Cerebellar cortex (tissue), 1 donor: Measurements from ENCODE around the gene TOMM34.

Source experiments
- DNase-seq: peaks from one replicate; pipeline ENCODE4 v3.0.0-alpha.2; 2015; ENCODE audit warnings: low spot score

TOMM34 gene

DNA sequence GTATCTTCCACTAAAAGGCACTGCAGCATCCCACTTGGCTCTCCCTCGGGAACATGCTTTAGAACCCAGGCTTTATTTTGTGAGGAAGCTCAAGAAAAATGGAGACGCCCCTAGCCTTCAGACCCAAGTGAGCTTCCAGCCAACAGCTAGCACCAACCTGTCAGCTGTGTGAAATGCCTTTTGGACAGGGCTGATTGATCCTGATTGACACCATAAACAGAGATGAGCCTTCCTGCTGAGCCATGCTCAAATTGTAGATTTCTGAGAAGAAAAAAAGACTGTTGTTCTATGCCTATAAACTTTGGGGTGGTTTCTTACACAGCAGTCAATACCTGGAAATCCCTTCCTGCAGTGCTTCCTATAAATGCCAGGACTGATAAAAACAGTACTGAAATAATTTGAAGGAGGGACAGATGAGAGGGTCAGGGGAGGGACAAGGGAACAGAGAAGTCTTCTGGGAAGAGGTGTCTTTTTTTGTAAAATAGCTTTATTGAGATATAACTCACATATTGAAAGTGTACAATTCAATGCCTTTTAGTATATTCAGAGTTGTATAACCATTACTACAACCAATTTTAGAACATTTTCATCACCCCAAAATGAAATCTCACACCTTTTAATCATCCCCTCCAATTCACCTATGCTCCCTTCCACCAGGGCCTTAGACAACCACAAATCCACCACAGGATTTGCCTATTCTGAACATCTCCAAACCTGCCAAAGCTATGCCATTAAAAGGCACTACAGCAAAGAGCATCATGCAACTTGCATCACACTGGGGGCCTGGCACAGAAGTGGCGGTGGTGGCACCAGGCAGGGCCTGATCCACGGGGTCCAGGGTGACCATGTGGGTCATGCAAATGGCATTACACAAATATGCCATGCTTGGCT lies 3.4 kb upstream of the TOMM34 start:
- no peak for DNase-seq

DNA sequence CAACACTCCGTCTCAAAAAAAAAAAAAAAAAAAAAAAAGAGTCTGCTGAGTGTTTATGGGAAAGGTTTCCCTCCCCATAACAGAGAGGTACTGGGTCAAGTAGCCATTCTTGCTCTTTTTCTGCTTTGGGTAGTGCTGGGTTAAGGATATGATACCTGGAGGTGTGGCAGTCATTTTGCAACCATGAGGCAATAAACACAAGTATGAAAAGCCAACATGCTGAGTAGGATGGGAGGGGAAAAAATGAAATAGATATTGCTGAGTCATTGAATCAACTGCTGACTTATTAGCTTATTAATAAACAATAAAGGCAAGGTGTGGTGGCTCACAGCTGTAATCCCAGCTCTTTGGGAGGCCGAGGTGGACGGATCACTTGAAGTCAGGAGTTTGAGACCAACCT lies 2.3 kb upstream of the TOMM34 start:
- no peak for DNase-seq

DNA sequence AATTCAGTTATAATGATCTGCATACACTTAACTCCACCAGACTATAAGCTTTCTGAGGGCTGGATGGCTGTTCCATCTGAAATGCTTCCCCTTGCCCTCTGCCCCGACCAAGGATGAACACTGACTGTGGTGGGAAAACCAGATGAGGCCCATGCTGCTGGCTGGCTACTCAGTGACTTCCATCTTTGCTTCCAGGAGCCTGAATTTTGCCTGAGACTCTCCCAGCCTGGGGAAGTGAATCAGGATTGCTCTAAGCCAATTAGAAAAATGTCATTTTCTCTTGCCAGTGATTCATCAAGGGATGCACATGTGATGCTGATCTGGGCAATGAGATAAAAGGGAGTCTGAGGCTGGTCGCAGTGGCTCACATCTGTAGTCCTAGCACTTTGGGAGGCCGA lies 1.7 kb upstream of the TOMM34 start:
- DNase-seq, result no peak

DNA sequence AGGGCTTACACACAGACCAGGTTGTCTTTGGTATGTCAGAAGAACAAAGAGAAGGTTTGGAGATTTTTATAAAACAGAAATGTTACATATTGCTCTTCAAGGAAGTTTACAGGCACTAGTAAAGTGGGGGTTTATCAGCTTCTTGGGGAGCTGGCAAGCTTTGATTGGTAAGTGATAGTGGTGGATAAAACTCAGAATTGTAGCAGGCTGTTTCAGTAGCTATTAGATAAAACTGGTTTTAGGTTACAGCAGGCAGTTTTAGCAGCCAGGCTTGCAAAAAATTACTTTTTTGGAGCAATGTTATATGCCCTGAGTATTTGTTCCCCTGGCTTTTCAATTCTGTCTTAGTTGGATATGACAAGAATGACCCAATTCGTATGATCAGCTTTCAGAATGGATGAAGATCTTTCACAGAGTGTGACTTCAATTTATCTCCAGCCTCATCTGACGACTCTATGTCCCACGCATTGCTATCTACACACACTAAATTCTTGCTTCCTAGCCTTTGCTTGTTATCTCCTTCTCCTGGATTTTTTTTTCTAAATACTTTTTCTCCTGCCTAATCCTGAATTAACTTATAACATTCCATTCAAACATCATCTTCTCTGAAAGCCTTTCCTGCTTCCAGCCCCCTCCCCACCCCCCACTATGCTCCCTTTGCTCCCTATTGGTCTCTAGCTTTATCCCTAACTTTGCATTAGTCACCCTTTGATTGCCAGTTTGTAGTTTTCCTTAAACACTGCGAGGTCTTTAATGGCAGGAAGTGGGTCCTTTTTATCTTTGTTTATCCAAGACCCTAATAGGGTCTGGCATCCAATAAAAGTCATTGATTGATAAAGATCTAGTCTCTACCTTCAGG lies 1.0 kb upstream of the TOMM34 start:
- no peak for DNase-seq

DNA sequence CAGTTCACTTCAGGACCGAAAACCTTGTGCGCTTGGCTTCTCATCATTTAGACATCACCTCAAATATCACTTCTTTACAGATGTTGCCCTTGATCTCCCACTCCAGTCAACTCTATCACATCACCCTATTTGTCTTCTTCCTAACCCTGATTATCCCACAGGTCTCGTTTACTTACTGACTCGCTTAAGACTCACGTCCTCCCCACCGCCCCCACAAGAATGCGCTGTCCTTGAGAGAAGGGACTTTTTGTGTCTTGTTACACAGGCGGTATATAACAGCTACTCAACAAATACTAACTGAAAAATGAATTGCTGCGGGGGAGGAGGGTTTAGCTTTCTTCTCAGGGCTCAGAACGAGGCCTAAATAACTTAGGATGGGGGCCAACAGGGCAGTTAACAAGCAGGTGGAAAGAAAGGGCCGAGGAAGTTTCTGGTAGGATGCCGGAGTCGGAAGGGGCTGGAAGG lies 527 bp downstream of the TOMM34 start:
- DNase-seq, result peak; percentile 32

DNA sequence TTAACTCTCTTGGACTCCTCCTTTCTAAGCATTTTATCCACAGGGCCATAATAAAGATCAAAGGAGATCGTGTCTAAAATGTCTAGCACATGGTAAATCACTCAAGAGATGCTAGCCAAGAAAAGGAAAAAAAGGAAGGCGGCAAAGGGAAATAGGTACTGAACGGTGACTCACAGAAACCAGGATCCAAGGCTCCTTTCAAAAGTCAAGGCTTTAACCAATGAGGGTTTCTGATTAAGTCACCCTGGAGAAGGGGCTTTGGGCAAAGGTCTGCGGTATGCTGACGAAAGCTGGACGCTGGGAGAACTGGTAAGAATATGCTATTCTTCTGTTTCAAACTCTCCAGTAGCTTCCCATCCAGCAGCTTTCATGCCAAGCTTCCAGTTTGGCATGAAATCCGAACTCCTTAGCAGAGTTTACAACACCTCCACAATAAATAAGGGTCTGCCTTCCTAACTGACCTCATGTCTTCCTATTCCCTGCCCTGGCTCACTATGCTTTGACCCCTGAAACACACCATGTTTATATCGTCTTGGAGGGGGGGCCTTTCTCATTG lies 1.0 kb downstream of the TOMM34 start:
- DNase-seq, result no peak

DNA sequence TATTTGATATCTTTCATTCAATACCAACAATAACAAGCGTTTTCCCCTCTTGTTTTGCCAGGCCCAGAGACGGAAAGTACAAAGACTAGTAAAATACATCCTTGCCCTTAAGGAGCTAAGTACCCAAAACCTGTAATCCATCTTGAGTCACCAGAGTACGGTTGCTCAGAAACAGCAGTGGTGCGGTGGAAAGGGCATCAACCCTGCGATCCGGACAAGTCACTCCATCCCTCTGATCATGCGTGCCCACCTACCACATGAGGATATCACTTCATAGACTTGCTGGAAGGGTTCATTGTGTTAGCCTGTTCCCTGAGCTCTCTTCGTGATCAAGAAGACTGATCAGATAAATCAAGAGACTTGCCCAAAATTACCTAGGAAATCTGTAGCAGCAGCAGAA lies 1.9 kb downstream of the TOMM34 start:
- DNase-seq, result no peak

DNA sequence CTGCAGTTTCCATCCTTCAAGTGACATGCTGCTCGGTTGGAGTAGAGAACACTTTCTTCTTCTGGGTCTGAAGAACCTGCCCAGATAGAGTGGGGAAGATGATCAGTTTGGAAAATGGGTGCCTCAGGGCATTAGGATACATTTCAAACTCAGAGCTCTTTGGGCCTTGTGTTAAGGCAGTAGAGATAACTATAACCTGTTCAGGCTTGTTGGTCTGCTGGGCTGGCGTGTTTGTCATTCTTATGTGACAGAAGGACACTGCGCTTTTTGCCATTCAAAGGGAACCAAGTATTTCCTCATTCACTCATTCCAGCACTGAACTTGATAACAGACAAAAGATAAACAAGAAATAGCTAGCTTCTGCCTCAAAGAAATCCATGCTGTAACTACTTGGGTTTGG lies 3.8 kb downstream of the TOMM34 start:
- no peak for DNase-seq

DNA sequence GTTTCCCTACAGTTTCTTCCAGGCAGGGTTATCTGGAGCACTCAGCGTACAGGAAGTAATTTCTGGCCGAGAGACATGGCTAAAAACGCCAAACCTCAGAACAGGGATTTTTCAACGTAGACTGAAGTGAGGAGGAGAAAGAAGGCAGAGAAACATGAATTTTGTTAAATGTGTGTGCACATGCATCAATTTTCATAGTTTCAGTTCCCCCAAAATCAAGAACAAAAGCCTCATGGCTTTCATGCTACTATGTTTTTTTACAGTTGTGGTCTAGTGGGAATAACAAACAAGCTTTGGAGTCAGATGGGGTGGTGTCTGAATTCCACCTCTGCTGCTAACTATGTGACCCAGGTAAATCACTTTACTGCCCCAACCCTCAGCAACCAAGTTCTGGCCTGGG lies 4.9 kb downstream of the TOMM34 start:
- DNase-seq, result no peak

DNA sequence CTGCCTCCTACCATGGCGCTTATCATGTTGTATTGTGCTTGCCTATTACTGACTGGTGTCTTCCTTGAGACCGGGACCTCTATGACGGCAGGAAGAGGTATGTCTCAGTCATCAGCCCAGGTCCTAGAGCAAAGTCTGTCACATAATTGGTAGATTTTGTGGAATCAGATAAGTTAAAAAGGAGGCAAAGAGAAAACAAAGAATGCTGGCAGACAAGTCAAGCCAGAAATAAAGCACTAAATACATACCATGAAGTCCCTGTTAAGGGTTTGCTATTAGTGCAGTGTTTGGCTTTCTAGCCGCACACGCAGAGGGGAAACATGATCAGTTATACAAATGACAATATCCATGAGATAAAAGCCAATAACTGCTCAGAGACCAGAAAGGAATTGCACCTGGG lies 6.0 kb downstream of the TOMM34 start:
- DNase-seq, result no peak

DNA sequence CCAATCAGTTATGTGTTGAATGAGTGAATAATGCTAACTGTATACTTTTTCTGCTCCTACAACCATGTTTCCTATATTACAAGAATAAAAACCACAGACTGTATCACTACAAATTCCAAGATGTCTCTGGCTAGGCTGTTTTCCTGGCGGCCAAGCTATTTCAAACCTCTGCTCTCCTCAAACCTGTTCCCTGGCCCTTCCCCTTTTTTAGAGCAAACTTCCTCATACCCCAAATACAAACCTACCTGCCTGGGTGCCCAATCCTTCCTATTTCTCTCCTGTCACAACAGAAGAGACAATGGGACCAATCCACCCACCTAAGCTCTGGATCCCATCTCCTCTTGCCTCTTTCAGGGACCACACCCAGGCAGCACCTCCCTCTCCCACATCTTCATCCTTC lies 7.5 kb downstream of the TOMM34 start:
- DNase-seq, result no peak

DNA sequence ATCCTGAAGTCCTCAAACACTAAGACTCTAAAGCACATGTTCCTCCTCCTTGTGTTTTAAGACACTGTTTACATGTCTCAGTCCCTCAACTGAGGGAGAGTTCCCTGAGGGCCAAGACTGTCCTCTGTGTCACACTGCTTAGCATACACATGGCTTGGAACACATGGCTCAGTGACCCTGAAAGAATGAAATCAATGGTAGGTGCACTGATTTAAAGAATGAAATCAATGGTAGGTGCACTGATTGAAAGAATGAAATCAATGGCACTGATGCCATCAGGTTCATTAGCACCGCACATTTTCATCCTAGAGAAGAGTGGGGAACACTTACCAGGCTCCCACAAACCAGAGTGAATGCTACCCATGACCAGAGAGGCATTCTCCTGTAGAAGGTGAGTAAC lies 9.8 kb downstream of the TOMM34 start:
- DNase-seq, result no peak

DNA sequence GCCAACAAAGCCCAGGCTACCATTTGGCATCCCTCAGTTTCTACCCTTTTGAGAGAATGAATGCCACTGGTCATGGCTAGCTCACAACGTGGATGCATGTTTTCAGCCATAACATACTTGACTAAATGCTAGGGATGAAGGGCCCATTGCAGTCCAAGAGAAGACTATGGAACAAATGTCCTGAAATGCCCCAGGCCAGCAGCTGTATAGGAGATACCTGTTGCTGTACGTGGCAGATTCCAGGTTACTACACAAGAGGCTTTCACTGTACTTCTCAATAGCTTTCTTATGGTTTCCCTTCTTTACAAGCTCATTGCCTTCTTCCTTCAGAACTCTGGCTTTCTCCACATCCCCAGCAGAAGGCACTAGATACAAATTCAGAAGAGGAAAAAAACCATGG lies 11.7 kb downstream of the TOMM34 start:
- no peak for DNase-seq

DNA sequence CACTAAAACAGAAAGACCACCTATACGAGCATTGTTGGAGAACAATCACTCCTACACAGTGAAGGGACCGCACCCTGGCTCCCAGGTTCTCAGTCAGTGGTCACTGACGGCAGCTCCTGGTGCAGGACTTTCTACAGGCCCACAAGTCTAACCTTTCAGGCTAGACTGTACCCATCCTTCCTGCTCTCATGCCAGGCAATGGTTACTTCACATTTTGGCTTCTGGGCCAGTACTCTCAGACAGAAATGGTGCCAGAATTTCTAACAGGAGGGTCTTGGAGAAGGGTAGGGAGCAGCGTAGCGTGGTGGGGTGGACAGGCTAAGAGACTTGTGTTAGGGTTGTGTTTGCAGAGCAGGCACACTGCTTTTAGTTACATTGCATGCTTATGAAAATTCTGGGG lies 12.1 kb downstream of the TOMM34 start:
- DNase-seq, result no peak

DNA sequence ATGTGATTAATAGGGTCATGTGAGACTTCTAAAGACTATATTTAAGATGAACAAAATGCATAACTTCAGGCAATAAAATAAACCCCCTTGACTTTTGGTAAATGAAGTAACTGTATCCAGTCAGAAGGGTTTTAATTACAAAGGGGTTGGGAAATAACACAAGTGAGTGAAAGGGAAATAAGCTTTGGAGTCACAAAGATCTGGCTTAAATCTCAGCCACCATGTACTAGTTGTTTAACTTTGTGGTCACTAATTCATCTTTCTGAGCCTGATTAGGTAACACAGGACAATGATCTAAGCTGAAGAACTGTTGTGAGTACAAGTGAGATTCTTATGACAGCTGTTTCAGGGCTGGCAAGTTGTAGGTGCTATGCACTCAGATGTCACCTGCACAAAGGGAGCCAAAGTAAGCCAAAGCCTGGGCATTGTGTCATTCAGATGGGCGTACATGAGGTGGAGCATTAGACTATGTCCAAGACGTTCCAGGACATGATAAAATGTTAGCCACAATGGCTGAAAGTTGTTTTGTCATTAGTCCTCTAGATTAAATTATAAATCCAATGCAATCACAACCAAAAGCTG lies 13.8 kb downstream of the TOMM34 start:
- no peak for DNase-seq

DNA sequence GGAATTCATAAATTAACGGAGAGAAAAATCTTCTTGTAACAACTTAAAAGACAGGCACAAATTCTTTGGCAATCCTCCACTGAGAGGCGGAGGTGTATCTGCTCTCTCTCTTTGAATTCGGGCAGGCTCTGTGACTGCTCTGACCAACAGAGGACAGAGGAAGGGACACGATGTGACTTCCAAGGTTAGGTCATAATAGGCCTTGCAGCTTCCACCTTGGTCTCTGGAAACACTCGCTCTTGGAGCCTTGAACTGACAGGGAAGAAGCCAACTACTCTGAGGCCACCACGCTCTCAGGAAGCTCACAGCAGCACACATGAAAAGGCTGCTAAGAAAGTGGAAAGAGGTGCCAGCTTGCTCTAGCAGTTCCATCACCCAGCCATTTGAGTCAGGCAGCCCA lies 14.9 kb downstream of the TOMM34 start:
- DNase-seq, result no peak

DNA sequence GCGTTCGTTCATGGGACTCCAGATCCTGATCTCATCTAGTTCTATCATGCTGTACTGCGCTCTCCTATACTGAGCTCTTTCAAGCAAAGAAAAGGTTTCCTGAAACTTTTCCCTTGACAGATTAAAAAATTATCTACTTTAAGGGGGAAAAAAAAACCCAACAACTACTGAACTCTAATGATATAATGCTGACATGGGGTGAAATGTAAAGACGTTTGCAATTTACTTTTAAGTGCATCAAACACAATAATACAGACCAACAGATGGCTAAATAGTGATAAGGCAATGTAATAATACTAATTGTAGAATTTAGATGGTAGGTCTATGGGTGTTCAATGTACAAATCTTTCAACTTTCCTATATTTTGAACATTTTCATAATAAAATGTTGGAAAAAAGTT lies 16.4 kb downstream of the TOMM34 start:
- no peak for DNase-seq

DNA sequence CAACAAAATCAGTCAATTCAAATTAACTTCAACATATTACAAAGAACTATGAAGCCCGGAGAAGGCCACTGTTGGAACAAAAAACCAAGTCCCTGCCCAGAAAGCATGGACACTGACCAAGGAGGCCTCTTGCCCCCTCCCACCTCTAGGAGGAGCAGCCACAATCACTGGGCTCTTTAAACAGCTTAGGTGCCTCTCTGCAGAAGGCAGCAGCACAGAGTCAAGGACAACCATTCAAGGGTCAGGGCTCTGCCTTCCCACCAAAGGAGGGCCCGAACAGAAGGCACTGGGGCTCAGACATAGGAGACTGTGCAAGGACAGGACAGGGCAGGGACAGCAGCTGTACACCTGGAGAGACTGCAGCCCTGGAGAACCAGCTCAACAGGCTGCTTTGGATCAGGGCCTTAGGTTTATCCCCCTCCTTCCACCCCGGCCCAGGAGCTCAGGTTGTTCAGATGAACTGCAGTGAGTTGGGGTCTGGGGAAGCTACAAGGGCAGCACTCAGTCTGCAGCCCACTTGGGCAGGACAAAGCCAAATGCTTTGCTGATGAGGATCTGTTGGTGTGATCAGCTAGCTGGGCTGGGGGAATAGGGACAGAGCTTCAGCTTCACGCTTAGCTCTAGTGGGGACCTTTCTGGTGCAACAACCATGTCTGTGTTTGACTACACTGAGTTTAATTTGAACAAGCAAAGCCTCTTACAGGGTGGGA lies 17.8 kb downstream of the TOMM34 start:
- no peak for DNase-seq

DNA sequence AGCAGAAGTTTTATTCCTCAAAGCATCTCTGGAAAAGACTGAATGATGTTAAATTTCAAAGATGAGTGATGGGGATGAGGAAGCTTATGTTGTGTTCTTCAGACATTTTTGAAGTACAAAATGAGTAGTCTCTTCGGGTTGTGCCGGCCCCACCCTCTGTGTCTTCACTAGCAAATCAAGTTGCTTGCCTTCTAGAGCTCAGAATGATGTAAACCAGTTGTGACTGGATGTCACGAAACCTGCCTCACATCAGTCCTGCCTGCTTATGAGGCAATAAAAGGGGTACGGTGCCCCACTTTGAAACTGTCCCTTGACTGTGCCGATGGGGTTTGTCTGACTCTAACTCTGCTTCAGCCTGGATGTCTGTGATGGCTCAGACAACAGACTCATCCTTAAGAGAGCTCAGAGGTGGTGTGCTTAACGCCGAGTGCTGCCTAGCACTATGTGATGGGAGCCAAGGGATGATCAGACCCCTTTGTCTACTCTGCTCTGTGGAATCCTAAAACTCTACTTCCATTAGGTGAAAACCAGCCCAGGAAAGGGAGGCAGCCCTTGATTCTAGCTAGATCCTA lies 19.0 kb downstream of the TOMM34 start:
- DNase-seq, result no peak

DNA sequence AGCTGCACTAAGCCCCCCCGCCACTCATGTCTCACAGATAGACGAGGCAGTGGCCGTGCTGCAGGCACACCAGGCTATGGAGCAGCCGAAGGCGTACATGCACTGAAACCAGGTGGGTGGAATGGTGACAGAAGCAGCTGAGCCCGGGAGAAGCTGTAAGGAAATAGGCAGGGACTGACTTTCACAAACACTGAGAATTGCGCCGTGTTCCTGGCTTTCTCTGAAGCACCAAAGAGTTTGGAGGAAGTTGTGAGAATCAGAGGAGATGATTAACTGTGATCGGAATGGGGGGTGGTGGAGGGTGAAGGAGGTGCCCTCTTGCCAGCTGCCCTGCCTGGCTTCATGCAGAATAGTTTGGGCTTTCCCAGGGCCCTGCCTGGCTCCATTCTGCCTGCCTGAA lies 21.6 kb downstream of the TOMM34 start:
- DNase-seq, result no peak

DNA sequence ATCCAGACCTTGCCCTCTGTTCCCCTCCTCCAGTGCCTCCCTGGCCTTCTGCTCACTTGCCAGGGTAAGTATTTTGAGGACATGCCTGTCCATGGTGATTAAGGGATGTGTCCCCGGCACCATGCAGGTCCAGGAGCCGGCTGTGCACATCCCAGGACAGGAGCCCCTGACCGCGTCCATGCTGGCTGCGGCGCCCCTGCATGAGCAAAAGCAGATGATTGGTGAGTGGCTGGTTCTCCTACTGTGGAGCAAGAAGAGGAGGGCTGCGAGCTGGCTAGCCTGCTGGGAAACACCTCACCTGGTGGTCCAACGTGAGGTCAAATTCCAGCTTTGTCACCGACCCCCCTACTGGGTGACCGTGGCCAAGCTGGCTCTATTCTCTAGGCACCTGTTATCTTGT lies 23.7 kb downstream of the TOMM34 start:
- no peak for DNase-seq

DNA sequence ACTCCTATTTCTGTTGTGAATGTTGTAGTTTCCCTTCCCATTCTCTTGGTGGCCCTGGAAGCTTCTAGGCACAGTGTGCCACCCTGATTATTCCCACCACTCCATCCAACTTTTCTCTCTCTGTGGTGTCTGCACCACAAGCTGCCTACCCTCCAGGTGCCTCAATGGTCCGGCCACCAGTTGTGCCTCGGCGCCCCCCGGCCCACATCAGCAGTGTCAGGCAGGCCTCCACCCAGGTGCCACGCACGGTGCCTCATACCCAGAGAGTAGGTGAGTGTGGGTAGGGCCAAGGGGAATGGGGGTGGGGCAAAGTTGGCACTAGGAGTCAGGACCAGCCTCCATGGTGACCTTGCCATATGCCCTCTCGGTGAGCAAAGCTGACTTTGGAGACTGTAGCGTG lies 27.3 kb downstream of the TOMM34 start:
- no peak for DNase-seq
